DND-41 (cell line): ENCODE data around the gene CTF1.

ENCODE experiments used
- CTCF ChIP-seq: IDR thresholded peaks from 2 replicates; pipeline ENCODE4 v1.5.1; 2012; ENCODE audit warnings: borderline replicate concordance, low read length, moderate library complexity, mild to moderate bottlenecking; ENCODE audit not compliant: poor library complexity, severe bottlenecking; ENCODE audit errors: extremely low read depth
- EZH2 ChIP-seq: IDR thresholded peaks from 3 replicates; pipeline ENCODE4 v1.6.1; 2012; ENCODE audit warnings: borderline replicate concordance, low read depth, mild to moderate bottlenecking, moderate library complexity, low read length, inconsistent platforms; ENCODE audit not compliant: severe bottlenecking

GRCh38 chr16:30914830-30915229 is 18.4 kb downstream of the CTF1 start:
- TF ChIP-seq CTCF = no peak
- TF ChIP-seq EZH2 = no peak
